ACC112 (cell line): ENCODE results near the gene ATF6B.

Experiments used
- H2AFZ ChIP-seq: fragments of 200-600 bp; sonication (generic); one replicate; pipeline ENCODE4 v1.6.0; 2017; ENCODE audit warnings: antibody characterized with exemption, low read length; ENCODE audit not compliant: unreplicated experiment
- H3K27ac ChIP-seq: fragments of 200-600 bp; sonication (generic); 2 replicates; pipeline ENCODE4 v1.5.1; 2014; ENCODE audit warnings: low read depth, mild to moderate bottlenecking, antibody characterized with exemption, low read length, moderate library complexity
- H3K27me3 ChIP-seq: fragments of 200-600 bp; sonication (generic); 2 replicates; pipeline ENCODE4 v1.6.1; 2014; ENCODE audit warnings: mild to moderate bottlenecking, antibody characterized with exemption, low read length, moderate library complexity, mixed read lengths; ENCODE audit not compliant: insufficient read depth
- H3K36me3 ChIP-seq: fragments of 200-600 bp; sonication (generic); 2 replicates; pipeline ENCODE4 v1.6.1; 2016; ENCODE audit warnings: mild to moderate bottlenecking, antibody characterized with exemption, low read length, moderate library complexity, mixed read lengths; ENCODE audit not compliant: insufficient read depth
- H3K4me1 ChIP-seq: fragments of 200-600 bp; sonication (generic); one replicate; pipeline ENCODE4 v1.6.1; 2016; ENCODE audit warnings: low read length, mixed read lengths; ENCODE audit not compliant: insufficient read depth, unreplicated experiment, control insufficient read depth
- H3K4me3 ChIP-seq: fragments of 200-600 bp; sonication (generic); 2 replicates; pipeline ENCODE4 v1.5.1; 2014; ENCODE audit warnings: mild to moderate bottlenecking, low read depth, low read length
- H3K79me2 ChIP-seq: fragments of 200-600 bp; sonication (generic); one replicate; pipeline ENCODE4 v1.6.0; 2016; ENCODE audit warnings: low read length; ENCODE audit not compliant: control insufficient read depth, unreplicated experiment, insufficient read depth

Gene ATF6B

GRCh38 chr6:32154514-32155161, 26.6 kb upstream of the ATF6B start:
- H3K27ac ChIP-seq, result peak overlapping the region; percentile 75
- H3K4me1 ChIP-seq, result peaks cover 23% of the 10 kb centered on the region
- H3K36me3 ChIP-seq, result peaks cover 12% of the 10 kb centered on the region; the same call in 1 of the 2 replicates
- H3K79me2 ChIP-seq, result peaks cover 20% of the 10 kb centered on the region
- H3K27me3 ChIP-seq, result no peaks in the 10 kb centered on the region
- H2AFZ ChIP-seq, result peak overlapping the region; percentile 77
- H3K4me3 ChIP-seq, result peak overlapping the region; percentile 96

DNA sequence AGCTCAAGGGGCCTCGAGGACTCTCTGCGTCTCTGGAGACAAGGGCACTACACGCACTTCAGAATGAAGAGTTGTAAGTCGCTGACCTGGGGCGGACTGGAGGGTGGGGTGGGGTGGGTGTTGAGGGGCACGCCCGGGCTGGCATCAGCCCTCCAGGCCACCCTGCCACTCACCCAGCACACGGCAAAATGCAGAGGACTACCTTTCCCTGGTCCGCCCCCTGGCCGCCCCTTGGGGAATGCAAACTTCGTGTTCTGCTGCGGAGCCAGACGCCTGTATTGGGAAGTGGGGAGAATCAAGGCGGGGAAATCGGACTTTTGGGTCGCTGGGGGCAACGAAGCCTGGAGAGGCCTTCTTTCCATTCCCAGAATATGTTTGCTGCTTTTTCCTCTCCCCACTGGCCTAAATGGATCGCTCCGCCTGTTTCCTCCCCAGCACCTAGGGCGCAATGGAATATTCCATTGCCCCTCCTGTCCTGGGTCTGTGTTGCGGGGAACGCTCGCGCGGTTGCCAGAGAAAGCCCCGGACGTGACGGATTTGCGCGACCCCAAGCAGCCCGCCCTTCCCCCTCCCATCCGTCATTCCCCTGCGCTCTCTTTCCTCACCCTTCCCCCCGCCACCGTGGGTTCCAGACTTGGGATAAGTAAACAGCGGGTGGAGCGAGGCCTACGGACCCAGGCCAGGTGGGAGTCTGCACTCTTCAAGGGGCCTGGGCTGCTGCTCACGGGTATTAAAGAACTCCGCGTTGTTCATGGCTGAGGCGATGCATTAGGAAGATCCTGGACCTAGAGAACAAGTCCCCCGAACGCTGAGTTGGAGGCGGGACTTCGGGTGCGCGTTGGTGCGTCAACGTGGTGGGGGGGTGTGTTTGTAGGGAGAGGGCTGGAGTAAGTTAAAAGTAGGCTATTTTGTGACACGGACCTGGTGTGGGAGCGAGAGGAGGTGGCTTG, 25.8 kb upstream of the ATF6B start, which contains the start of gene PPT2:
PPT2 (plus strand) TSS at position 578 of the 950 bp plus-strand sequence. CDS start 454 bp downstream, outside the sequence.
- Histone ChIP-seq H3K27ac (peak within 1 kb of the TSS; percentile 75), H3K36me3 (peaks cover 12% of the 10 kb centered on the region; the same call in 1 of the 2 replicates), H2AFZ (peak within 1 kb of the TSS; percentile 77), H3K4me3 (peak within 1 kb of the TSS; percentile 96), H3K79me2 (peaks cover 20% of the 10 kb centered on the region), H3K4me1 (peaks cover 23% of the 10 kb centered on the region), H3K27me3 (no peaks in the 10 kb centered on the region)

- peak overlapping the region; percentile 4 for H2AFZ ChIP-seq
- H3K27ac ChIP-seq, result peak overlapping the region; percentile 75
- H3K4me1 ChIP-seq, result peaks cover 23% of the 10 kb centered on the region
- H3K4me3 ChIP-seq, result peak overlapping the region; percentile 96
- H3K27me3 ChIP-seq, result no peaks in the 10 kb centered on the region
- H3K79me2 ChIP-seq, result peaks cover 20% of the 10 kb centered on the region
- H3K36me3 ChIP-seq, result peaks cover 7% of the 10 kb centered on the region; the same call in 1 of the 2 replicates
Observed at GRCh38 chr6:32152769-32153563, 24.9 kb upstream of the ATF6B start.

- H3K4me1 ChIP-seq, result peaks cover 23% of the 10 kb centered on the region
- H2AFZ ChIP-seq, result peak within 1 kb of the TSS; percentile 4
- peaks cover 20% of the 10 kb centered on the region for H3K79me2 ChIP-seq
- H3K36me3 ChIP-seq, result 0 out of 2 replicates have a peak, but pooled peaks cover 3% of the 10 kb centered on the region
- no peaks in the 10 kb centered on the region for H3K27me3 ChIP-seq
- peak within 1 kb of the TSS; percentile 75 for H3K27ac ChIP-seq
- peak within 1 kb of the TSS; percentile 96 for H3K4me3 ChIP-seq
Observed at GRCh38 chr6:32151863-32152768, 24.1 kb upstream of the ATF6B start, which contains the start of gene PRRT1. PRRT1 (minus strand) TSS chr6:32151939; CDS start chr6:32151827, 112 bp downstream.

DNA sequence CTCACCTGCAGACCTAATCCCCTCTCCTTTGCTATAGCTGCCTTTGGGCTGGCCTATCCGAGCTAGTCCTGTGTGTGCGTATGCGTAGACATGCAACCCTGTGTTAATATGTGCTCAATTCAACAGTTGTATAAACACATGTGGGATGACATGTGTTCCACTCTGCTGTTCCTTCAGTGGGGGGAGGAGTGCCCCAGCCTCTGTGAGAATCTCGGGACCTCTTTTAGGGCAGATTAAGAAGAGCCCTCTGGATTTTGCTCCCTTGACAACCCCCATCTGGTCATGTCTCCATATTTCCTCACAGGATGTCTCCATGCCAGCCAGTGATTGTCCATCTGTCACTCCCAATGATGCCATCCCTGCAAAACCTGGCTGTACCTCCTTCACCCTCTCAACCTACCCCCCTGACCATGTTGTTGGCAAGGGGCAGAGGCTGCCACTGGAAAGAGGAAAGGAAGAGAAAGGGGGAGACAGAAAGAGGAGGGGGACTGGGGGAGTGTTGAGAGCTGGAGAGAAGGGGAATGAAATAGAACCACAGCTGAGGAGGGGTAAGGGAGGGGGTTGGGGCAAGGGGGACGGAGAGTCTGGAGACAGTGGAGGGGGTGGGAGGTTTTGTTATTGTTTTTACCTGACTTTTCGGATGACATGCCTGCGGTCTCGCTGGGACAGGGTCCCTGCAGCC, 23.3 kb upstream of the ATF6B start:
- Histone ChIP-seq H3K36me3 (no peaks in the 10 kb centered on the region), H3K27me3 (no peaks in the 10 kb centered on the region), H3K4me3 (peak overlapping the region; percentile 67), H2AFZ (no peak overlapping the region), H3K79me2 (peaks cover 18% of the 10 kb centered on the region), H3K27ac (no peak overlapping the region), H3K4me1 (peaks cover 23% of the 10 kb centered on the region)

DNA sequence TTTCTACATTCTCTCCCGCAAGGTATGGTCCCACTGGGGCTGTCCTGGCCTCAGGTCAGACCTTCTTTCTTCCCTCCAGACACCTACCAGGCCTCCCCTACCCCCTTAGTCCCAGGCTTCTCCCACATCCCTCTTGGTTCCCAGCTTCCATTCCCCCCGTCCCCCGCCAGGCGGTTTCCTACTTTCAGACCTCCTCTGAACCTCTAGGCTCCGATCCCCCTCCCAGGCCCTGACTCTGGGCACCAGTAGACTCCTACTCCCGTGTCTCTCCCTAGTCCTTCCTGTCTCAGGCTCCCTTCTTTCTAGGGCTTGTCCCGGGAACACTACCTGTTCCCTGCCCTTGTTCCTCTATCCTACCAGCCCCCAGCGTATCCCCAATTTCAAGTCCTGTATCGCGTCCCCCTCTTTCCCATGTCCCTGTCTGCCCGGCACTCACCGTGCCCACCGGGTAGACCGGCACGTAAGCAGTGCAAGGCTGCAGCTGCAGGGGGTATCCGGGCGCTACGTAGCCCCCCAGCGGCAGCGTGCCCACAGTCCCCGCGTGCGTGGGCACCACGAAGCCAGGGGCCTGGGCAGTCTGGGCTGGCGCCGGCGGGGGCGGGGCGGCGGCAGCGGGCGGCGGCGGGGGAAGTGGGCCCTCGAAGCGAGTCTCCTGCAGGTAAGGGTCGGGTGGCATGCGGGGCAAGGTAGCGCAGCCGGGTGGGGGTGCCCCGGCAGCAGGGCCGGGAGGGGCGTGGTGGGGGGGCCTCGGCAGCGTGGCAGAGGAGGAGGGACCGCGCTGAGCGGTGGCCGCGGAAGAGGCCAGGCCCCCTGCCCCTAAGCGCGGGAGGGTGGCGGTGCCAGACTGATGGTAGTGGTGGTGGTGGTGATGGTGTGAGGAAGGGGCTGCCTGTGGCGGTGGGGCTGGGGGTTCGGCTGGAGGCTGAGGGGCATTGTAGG, 22.2 kb upstream of the ATF6B start:
- Histone ChIP-seq H3K4me1 (peaks cover 17% of the 10 kb centered on the region), H3K79me2 (peaks cover 8% of the 10 kb centered on the region), H3K36me3 (no peaks in the 10 kb centered on the region), H3K27ac (no peak overlapping the region), H3K4me3 (no peak overlapping the region), H2AFZ (no peak overlapping the region), H3K27me3 (no peaks in the 10 kb centered on the region)

DNA sequence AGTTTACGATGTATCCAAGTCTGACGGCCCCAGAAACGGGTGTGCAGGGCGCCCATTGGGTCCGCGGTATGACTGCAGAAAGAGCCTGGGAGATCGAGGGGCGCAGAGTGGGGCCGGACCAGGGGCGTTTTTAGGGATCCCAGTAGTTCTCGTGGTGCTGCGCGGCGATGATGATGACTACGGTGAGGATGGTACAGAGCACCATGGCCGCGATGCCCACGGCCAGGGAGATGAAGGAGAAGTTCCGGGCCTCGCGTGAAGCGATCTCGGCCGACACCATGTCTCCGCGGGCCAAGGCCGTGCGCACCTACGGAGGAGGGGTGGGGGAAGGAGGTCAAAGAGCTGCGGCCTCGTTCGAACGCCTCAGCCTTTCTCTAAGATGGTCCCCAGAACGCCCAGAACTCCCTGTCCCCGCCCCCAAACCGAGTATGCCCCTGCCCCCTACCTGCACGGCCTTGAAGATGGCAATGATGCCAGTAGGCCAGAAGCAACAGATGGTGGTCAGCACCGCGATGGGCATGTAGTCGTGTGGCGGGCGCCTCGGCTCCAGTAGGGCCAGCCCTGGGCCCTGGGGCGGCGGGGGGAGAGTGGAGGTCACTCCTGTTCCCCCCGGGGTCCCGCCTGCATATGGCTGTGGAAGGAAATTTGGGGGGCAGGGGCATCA, 21.2 kb upstream of the ATF6B start:
- Histone ChIP-seq H3K27ac (no peak overlapping the region), H2AFZ (no peak overlapping the region), H3K79me2 (no peaks in the 10 kb centered on the region), H3K36me3 (no peaks in the 10 kb centered on the region), H3K4me1 (peaks cover 13% of the 10 kb centered on the region), H3K27me3 (no peaks in the 10 kb centered on the region), H3K4me3 (no peak overlapping the region)

GRCh38 chr6:32148289-32149091, 20.4 kb upstream of the ATF6B start:
- H3K27me3 ChIP-seq, result no peaks in the 10 kb centered on the region
- H3K79me2 ChIP-seq, result no peaks in the 10 kb centered on the region
- H3K4me3 ChIP-seq, result no peak overlapping the region
- peaks cover 13% of the 10 kb centered on the region for H3K4me1 ChIP-seq
- no peak overlapping the region for H3K27ac ChIP-seq
- no peaks in the 10 kb centered on the region for H3K36me3 ChIP-seq
- no peak overlapping the region for H2AFZ ChIP-seq
